Muscle of leg (tissue), 11 donors: ENCODE results near the gene PRRC2B. TPM values are rescaled to one million over a fixed set of nuclear protein-coding genes. Genes with fewer than 3 reads are reported as not detected.

Source experiments
- DNase-seq: peaks from one replicate; pipeline ENCODE4 v3.0.0; 2013
- H3K27ac ChIP-seq: one replicate; pipeline ENCODE4 v1.5.1; 2013; ENCODE audit warnings: mild to moderate bottlenecking, low read length, control low read depth
- H3K27me3 ChIP-seq: one replicate; pipeline ENCODE4 v1.6.1; 2013; ENCODE audit warnings: low read length; ENCODE audit not compliant: control insufficient read depth, insufficient read depth
- H3K36me3 ChIP-seq: one replicate; pipeline ENCODE4 v1.6.1; 2013; ENCODE audit warnings: low read length; ENCODE audit not compliant: control insufficient read depth, insufficient read depth
- H3K4me1 ChIP-seq: one replicate; pipeline ENCODE4 v1.6.1; 2013; ENCODE audit warnings: low read length; ENCODE audit not compliant: control insufficient read depth, insufficient read depth
- H3K4me3 ChIP-seq: one replicate; pipeline ENCODE4 v1.5.1; 2013; ENCODE audit warnings: low read length, control low read depth
- H3K9me3 ChIP-seq: replicated peaks from 2 replicates; pipeline ENCODE4 v1.6.1; 2013; ENCODE audit warnings: low read depth, low read length; ENCODE audit not compliant: control insufficient read depth
- WGBS: methylation state at CpG from one replicate; pipeline ENCODE4 v1.1.5; 2013; ENCODE audit warnings: missing lambda C conversion rate; ENCODE audit not compliant: insufficient coverage; 5-methylcytosine and 5-hydroxymethylcytosine counted together
- polyA plus RNA-seq, 8 donors: library from polyadenylated mRNA; unstranded; fragments of 120-200 nt; gene quantifications; one replicate each; pipeline versions ENCODE4 v1.2.1 to v1.2.3, GENCODE V29; 2013; ENCODE audit warnings: inconsistent platforms in 1 of 8, low replicate concordance in 1 of 8; ENCODE audit not compliant: insufficient read length in 8 of 8, insufficient read depth in 1 of 8
- total RNA-seq: library from RNA; stranded (reverse); fragments of 120-200 nt; gene quantifications from one replicate; pipeline ENCODE4 v1.2.4, GENCODE V29; 2013

Gene PRRC2B
- total and polyA plus RNA-seq, 9 donors, result 64.9 to 181 (median 148) TPM

DNA sequence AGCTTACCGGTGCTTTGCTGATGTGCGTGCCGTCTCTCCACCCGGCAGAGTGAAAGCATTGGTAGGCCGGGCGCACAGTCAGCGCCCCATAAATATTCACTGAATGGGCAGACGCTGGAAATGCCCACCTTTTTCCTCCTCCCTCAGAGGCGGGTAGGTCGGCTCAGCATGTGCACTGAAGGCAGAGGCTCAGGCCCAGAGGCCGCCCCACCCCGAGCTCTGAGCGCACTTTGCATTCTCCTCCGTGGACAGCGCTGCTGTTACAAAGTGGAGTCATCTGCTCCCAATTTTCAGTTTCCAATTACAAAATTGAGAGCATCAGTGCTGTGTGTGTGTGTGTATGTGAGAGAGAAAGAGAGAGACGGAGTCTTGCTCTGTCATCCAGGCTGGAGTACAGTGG lies 126.6 kb downstream of the PRRC2B start:
- Histone ChIP-seq H3K27ac (no peak overlapping the region), H3K9me3 (no peaks in the 10 kb centered on the region), H3K4me1 (peaks cover under 1% of the 10 kb centered on the region), H3K4me3 (no peak overlapping the region), H3K36me3 (peaks cover 97% of the 10 kb centered on the region), H3K27me3 (no peaks in the 10 kb centered on the region)
- WGBS, result 90% methylated on average over 6 of the region's 16 CpGs
- DNase-seq, result no peak

GRCh38 chr9:131521203-131521602 lies 127.3 kb downstream of the PRRC2B start:
- Histone ChIP-seq H3K36me3 (peaks cover 95% of the 10 kb centered on the region), H3K27ac (no peak overlapping the region), H3K27me3 (no peaks in the 10 kb centered on the region), H3K9me3 (no peaks in the 10 kb centered on the region), H3K4me1 (peaks cover 3% of the 10 kb centered on the region), H3K4me3 (no peak overlapping the region)
- DNase-seq, result no peak
- 94% methylated on average over 3 of the region's 10 CpGs for WGBS

GRCh38 chr9:131521822-131522221 lies 127.9 kb downstream of the PRRC2B start:
- Histone ChIP-seq H3K4me1 (peaks cover 3% of the 10 kb centered on the region), H3K36me3 (peaks cover 93% of the 10 kb centered on the region), H3K27ac (no peak overlapping the region), H3K9me3 (no peaks in the 10 kb centered on the region), H3K4me3 (no peak overlapping the region), H3K27me3 (no peaks in the 10 kb centered on the region)
- no peak for DNase-seq
- 96% methylated on average over 9 of the region's 13 CpGs for WGBS

- 86% methylated on average over 29 of the region's 29 CpGs for WGBS
- peaks cover 91% of the 10 kb centered on the region for H3K36me3 ChIP-seq
- H3K4me1 ChIP-seq, result peaks cover 3% of the 10 kb centered on the region
Observed at GRCh38 chr9:131522257-131523085, 128.6 kb downstream of the PRRC2B start.

DNA sequence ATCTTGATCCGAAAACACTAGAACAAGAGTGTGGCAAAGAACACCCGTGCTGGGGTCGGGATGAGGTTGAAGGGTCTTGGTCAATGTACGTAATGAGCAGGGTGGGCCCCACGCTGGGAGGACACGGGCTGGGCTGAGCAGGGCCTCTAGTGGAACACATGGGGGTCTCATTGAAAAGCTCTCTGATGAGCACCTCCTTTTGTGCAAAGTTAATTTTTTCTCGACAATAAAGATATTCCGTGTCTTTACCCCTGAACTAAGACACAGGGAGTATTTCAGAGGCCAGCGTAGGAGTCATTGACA lies 129.2 kb downstream of the PRRC2B start:
- H3K9me3 ChIP-seq, result no peaks in the 10 kb centered on the region
- H3K27me3 ChIP-seq, result no peaks in the 10 kb centered on the region
- no peak for DNase-seq
- H3K27ac ChIP-seq, result no peak overlapping the region
- H3K4me1 ChIP-seq, result peaks cover 3% of the 10 kb centered on the region
- H3K4me3 ChIP-seq, result no peak overlapping the region
- WGBS, result 83% methylated on average over 9 of the region's 9 CpGs
- H3K36me3 ChIP-seq, result peaks cover 90% of the 10 kb centered on the region

More at GRCh38 chr9:131522257-131523085, 128.6 kb downstream of the PRRC2B start:
- no peaks in the 10 kb centered on the region for H3K27me3 ChIP-seq
- no peaks in the 10 kb centered on the region for H3K9me3 ChIP-seq
- no peak overlapping the region for H3K4me3 ChIP-seq
- DNase-seq, result no peak
- no peak overlapping the region for H3K27ac ChIP-seq

DNA sequence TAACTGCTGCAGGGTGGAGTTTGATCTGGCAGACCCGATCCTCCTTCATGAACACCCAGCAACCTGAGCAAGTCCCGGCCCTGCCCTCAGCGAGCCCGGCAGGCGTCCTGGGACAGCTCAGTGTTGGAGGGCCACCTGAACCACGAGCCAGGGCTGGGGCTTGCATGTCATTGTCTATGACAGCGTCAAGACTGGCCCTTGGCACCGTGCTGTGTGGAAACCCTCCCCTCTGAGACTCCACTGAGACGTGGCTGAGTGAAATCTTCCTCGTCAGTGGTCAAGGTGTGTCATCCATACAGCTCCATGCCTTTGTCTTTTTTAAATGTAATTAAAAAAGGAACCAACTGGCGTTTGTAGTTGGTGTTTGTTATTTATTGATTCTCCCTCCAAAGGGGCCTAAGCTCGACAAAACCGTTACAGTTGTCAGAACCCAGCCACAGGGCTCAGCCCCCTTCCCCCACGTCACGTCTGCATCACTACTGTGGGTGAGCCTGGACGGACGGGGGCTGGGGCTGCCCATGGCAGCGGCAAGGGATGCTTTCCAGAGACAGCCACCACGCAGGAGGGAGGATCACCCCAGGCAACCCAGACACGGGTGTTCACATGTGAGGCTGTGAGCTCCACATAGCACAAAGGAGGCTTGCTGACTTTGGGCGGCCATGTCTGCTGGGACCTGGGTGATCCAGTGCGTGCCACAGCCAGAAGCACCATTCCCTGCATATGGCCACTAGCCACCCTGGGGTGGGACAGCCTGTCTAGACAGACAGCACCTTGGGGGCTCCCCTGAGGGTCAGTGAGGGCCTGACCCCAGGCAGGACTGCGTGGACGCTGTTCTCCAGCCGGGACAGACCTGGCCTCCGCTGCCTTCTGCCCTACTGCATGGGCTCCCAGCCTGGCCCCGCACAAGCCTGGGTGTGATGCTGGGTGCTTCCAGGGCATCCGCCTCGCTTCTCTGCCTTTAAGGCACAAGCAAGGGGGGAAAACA lies 129.9 kb downstream of the PRRC2B start:
- Histone ChIP-seq H3K27ac (no peak overlapping the region), H3K27me3 (no peaks in the 10 kb centered on the region), H3K9me3 (no peaks in the 10 kb centered on the region), H3K4me3 (no peak overlapping the region), H3K4me1 (peaks cover 3% of the 10 kb centered on the region), H3K36me3 (peaks cover 90% of the 10 kb centered on the region)
- DNase-seq, result no peak
- WGBS, result 84% methylated on average over 23 of the region's 29 CpGs

- Histone ChIP-seq H3K27ac (no peak overlapping the region), H3K36me3 (peaks cover 90% of the 10 kb centered on the region), H3K4me1 (peaks cover 5% of the 10 kb centered on the region), H3K9me3 (no peaks in the 10 kb centered on the region), H3K27me3 (no peaks in the 10 kb centered on the region), H3K4me3 (no peak overlapping the region)
- WGBS, result 78% methylated on average over 20 of the region's 23 CpGs
- DNase-seq, result no peak
Observed at GRCh38 chr9:131524665-131525315, 130.9 kb downstream of the PRRC2B start.

DNA sequence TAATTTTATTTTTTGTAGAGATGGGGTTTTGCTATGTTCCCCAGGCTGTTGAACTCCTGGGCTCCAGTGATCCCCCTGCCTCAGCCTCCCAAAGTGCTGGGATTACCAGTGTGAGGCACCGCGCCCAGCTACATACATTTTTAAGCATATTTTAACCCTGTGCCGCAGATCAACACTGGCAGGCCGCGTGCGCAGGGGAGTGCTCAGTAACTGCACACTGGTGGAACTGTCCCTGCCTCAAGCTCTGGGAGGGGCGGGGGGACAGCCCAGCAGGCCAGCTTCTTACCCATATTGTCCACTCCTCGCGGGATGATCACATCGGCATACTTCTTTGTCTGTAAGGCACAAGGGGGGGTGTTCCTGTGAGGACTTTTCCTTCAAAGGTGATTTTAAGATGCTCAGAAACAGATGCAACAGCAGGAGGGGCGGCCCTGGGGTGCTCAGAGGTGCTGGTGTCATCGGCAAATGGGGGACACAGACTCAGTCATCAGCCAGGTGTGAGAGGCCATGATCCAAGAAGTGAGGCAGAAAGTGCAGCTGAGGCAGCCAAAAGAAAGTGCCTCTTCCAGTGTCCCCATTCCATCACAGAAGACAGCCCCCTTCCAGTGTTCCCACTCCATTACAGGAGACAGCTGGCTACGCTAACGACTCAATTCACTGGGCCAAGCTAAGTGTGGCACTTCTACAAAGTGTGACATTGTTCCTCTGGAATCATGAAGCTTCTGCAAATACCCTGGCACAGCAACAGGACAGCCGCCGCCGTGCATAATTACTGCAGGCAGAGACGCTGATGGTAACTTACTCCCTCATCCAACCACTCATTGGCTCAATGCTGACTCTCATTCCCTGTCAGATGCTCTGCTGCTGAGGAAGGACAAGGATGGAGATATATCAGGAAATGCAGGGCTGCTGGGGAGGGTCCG lies 132.0 kb downstream of the PRRC2B start:
- Histone ChIP-seq H3K36me3 (peaks cover 85% of the 10 kb centered on the region), H3K4me1 (peaks cover 13% of the 10 kb centered on the region), H3K4me3 (no peak overlapping the region), H3K9me3 (no peaks in the 10 kb centered on the region), H3K27me3 (no peaks in the 10 kb centered on the region), H3K27ac (no peak overlapping the region)
- DNase-seq, result peak; percentile 57
- 91% methylated on average over 11 of the region's 19 CpGs for WGBS

- Histone ChIP-seq H3K9me3 (no peaks in the 10 kb centered on the region), H3K27me3 (no peaks in the 10 kb centered on the region), H3K36me3 (peaks cover 62% of the 10 kb centered on the region), H3K4me3 (no peak overlapping the region), H3K27ac (no peak overlapping the region), H3K4me1 (peaks cover 16% of the 10 kb centered on the region)
- WGBS, result 83% methylated on average over 5 of the region's 7 CpGs
- no peak for DNase-seq
Observed at GRCh38 chr9:131528186-131528585, 134.3 kb downstream of the PRRC2B start.
